Peyer's patch (tissue), 4 donors: ENCODE results near the gene STK17B. TPM values are rescaled to one million over a fixed set of nuclear protein-coding genes. Genes with fewer than 3 reads are reported as not detected.
A peak's percentile ranks its signal among the peaks of the same experiment; 100 is the strongest.
"Not testable (repeated sequence)": the region's sequence is repeated elsewhere in the genome, so short reads cannot be mapped to it uniquely, and the experiment has no call there.

Experiments used
- DNase-seq, 3 donors: peaks; one replicate each; pipeline ENCODE4 v3.0.0-alpha.2; 2017 to 2019
- H3K27ac ChIP-seq, 4 donors: fragments of 200-600 bp; sonication (generic); one replicate each; pipeline ENCODE4 v1.5.1; 2016 to 2019
- H3K27me3 ChIP-seq, 2 donors: fragments of 200-600 bp; sonication (generic); one replicate each; pipeline ENCODE4 v1.5.1; 2019
- H3K36me3 ChIP-seq, 3 donors: fragments of 200-600 bp; sonication (generic); one replicate each; pipeline ENCODE4 v1.5.1; 2016 to 2019
- H3K4me1 ChIP-seq, 4 donors: fragments of 200-600 bp; sonication (generic); one replicate each; pipeline ENCODE4 v1.5.1; 2016 to 2019
- H3K4me3 ChIP-seq, 4 donors: fragments of 200-600 bp; sonication (generic); 1 replicate in 3 of 4; 2 replicates in 1 of 4; pipeline ENCODE4 v1.5.1; 2016 to 2019; ENCODE audit warnings: mild to moderate bottlenecking in 1 of 4
- H3K9me3 ChIP-seq, 4 donors: fragments of 200-600 bp; sonication (generic); one replicate each; pipeline ENCODE4 v1.5.1; 2016 to 2019; ENCODE audit warnings: mild to moderate bottlenecking in 1 of 4
- CTCF ChIP-seq, 6 experiments: fragments of 450-650 bp in 4 of 6; fragments of 200-600 bp in 2 of 6; sonication (generic) in 1 of 6; IDR thresholded peaks; one replicate each; pipeline ENCODE4 v1.5.1; 2017 to 2019; ENCODE audit warnings: antibody characterized with exemption in 6 of 6, mild to moderate bottlenecking in 3 of 6, moderate library complexity in 1 of 6
- POLR2A ChIP-seq, 2 donors: fragments of 450-650 bp; IDR thresholded peaks; one replicate each; pipeline ENCODE4 v1.5.1; 2017; ENCODE audit warnings: antibody characterized with exemption in 2 of 2, mild to moderate bottlenecking in 2 of 2, moderate library complexity in 2 of 2
- total RNA-seq, 4 donors: library from RNA; depleted of rRNA; stranded (reverse); fragments of >200 nt; gene quantifications; one replicate each; pipeline ENCODE4 v1.1.0, GENCODE V29; 2016

STK17B gene
- total RNA-seq, 4 donors from 2014 or later: 47.3 to 123 (median 56.3) TPM

- no peak for TF ChIP-seq CTCF (IDR thresholded peaks at IDR 0.05)
- TF ChIP-seq POLR2A (IDR thresholded peaks at IDR 0.05): no peak
- H3K4me3 ChIP-seq: no peak overlapping the region
- no peak for DNase-seq
- peaks cover 0 to under 1% (median 0%) of the 10 kb centered on the region in 4 donors for H3K4me1 ChIP-seq
- H3K9me3 ChIP-seq: no peaks in the 10 kb centered on the region
- H3K36me3 ChIP-seq: no peaks in the 10 kb centered on the region
- no peak overlapping the region for H3K27ac ChIP-seq
- no peaks in the 10 kb centered on the region for H3K27me3 ChIP-seq
Observed at GRCh38 chr2:196096264-196096663, 75.1 kb downstream of the STK17B start.

GRCh38 chr2:196089448-196089847, 81.9 kb downstream of the STK17B start:
- H3K4me3 ChIP-seq, H3K9me3 ChIP-seq, H3K4me1 ChIP-seq, H3K36me3 ChIP-seq, H3K27me3 ChIP-seq, DNase-seq, H3K27ac ChIP-seq: not testable (repeated sequence)

GRCh38 chr2:196088203-196088602, 83.2 kb downstream of the STK17B start:
- no peak overlapping the region for H3K27ac ChIP-seq
- TF ChIP-seq POLR2A (IDR thresholded peaks at IDR 0.05) (no peak), CTCF (IDR thresholded peaks at IDR 0.05) (no peak)
- peak in 2 of 3 donors; percentile 51 to 67 for DNase-seq
- no peak overlapping the region for H3K4me3 ChIP-seq
- H3K9me3 ChIP-seq: peaks cover 0 to 9% (median 2%) of the 10 kb centered on the region in 4 donors
- no peaks in the 10 kb centered on the region for H3K27me3 ChIP-seq
- no peaks in the 10 kb centered on the region for H3K36me3 ChIP-seq
- H3K4me1 ChIP-seq: no peaks in the 10 kb centered on the region

- Histone ChIP-seq H3K27ac (no peak overlapping the region), H3K36me3 (no peaks in the 10 kb centered on the region), H3K27me3 (no peaks in the 10 kb centered on the region), H3K4me1 (no peaks in the 10 kb centered on the region), H3K9me3 (peaks cover 0 to 9% (median 2%) of the 10 kb centered on the region in 4 donors), H3K4me3 (no peak overlapping the region)
- DNase-seq: no peak
- TF ChIP-seq POLR2A (IDR thresholded peaks at IDR 0.05) (no peak), CTCF (IDR thresholded peaks at IDR 0.05) (no peak)
Observed at GRCh38 chr2:196086517-196087368, 84.6 kb downstream of the STK17B start.

GRCh38 chr2:196083601-196084000, 87.8 kb downstream of the STK17B start:
- peaks cover 0 to 8% (median 0%) of the 10 kb centered on the region in 4 donors for H3K4me1 ChIP-seq
- H3K9me3 ChIP-seq: peaks cover 0 to 9% (median 2%) of the 10 kb centered on the region in 4 donors
- TF ChIP-seq POLR2A (IDR thresholded peaks at IDR 0.05) (no peak), CTCF (IDR thresholded peaks at IDR 0.05) (no peak)
- H3K27me3 ChIP-seq: no peaks in the 10 kb centered on the region
- no peak overlapping the region for H3K4me3 ChIP-seq
- no peaks in the 10 kb centered on the region for H3K36me3 ChIP-seq
- no peak for DNase-seq
- no peak overlapping the region for H3K27ac ChIP-seq

Other genes with a start within 250 kb of the STK17B start
- gene DNAH7, start 102.7 kb downstream of the STK17B start, total RNA-seq: 10 to 100 TPM in 1 of 4 donors, 1 to 10 TPM in 3; 1.3 to 11.9 (median 2.4) TPM